Ishikawa (cell line): Measurements from ENCODE around the gene OR5B21.

Experiments
- CEBPB ChIP-seq: IDR thresholded peaks from 2 replicates; pipeline ENCODE4 v1.6.1; 2012
- EGR1 ChIP-seq: IDR thresholded peaks from 2 replicates; pipeline ENCODE4 v1.6.1; 2012
- EP300 ChIP-seq: IDR thresholded peaks from 2 replicates; pipeline ENCODE4 v1.6.1; 2012; ENCODE audit warnings: borderline replicate concordance
- RAD21 ChIP-seq: IDR thresholded peaks from 2 replicates; pipeline ENCODE4 v1.6.1; 2012; ENCODE audit warnings: low read depth
- REST ChIP-seq: IDR thresholded peaks from 2 replicates; pipeline ENCODE4 v1.6.1; 2012; ENCODE audit warnings: low read depth, mild to moderate bottlenecking
- TAF1 ChIP-seq: IDR thresholded peaks from 2 replicates; pipeline ENCODE4 v1.6.1; 2012; ENCODE audit warnings: low read depth, mild to moderate bottlenecking
- YY1 ChIP-seq: IDR thresholded peaks from 2 replicates; pipeline ENCODE4 v1.6.1; 2012; ENCODE audit warnings: low read depth
- TF ChIP-seq, protein P1 (sequence below): IDR thresholded peaks from 2 replicates; pipeline ENCODE4 v1.6.1; 2012
- TF ChIP-seq, protein P2 (sequence below): IDR thresholded peaks from 2 replicates; pipeline ENCODE4 v1.6.1; 2012

DNA sequence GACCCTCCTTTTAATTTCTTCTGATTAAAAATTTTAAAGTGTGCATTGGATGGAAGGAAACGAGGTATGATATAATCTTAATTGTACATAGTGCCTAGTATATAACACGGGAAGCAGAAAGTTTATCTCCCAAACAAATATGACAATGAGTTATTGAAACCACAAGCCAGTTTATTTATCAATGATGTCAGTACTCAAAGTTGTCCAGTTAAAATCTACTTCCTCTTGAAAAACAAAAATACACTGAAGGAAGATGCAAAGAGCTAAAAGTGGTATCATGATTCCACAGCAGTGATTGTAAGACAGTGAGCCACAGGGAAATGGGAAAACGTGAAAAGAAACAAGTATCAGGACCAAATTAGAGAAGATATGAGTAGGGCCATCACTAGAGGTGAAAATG, 18.8 kb upstream of the OR5B21 start:
- TF ChIP-seq REST (no peak), EGR1 (no peak), YY1 (no peak), CEBPB (no peak), RAD21 (no peak), EP300 (no peak), TAF1 (no peak)
- TF ChIP-seq, protein P1, sequence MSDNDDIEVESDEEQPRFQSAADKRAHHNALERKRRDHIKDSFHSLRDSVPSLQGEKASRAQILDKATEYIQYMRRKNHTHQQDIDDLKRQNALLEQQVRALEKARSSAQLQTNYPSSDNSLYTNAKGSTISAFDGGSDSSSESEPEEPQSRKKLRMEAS = no peak
- TF ChIP-seq, protein P2, sequence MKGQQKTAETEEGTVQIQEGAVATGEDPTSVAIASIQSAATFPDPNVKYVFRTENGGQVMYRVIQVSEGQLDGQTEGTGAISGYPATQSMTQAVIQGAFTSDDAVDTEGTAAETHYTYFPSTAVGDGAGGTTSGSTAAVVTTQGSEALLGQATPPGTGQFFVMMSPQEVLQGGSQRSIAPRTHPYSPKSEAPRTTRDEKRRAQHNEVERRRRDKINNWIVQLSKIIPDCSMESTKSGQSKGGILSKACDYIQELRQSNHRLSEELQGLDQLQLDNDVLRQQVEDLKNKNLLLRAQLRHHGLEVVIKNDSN = no peak
